Upper lobe of right lung (tissue), 1 donor: ENCODE results near the gene CDC37L1. TPM values are rescaled to one million over a fixed set of nuclear protein-coding genes. Genes with fewer than 3 reads are reported as not detected.

Source experiments
- ATAC-seq: fragments of 200-7000 bp; cut with Tn5 transposase; one replicate; pipeline ENCODE4 v1.9.1; 2020; ENCODE audit warnings: mild to moderate bottlenecking, moderate library complexity
- DNase-seq: peaks from one replicate; pipeline ENCODE4 v3.0.0-alpha.2; 2020
- H3K27ac ChIP-seq: fragments of 200-600 bp; one replicate; pipeline ENCODE4 v1.8.0; 2022
- H3K27me3 ChIP-seq: fragments of 200-600 bp; one replicate; pipeline ENCODE4 v1.8.0; 2022; ENCODE audit warnings: mild to moderate bottlenecking
- H3K36me3 ChIP-seq: fragments of 200-600 bp; one replicate; pipeline ENCODE4 v1.8.0; 2022
- H3K4me1 ChIP-seq: fragments of 200-600 bp; one replicate; pipeline ENCODE4 v1.8.0; 2022
- H3K4me3 ChIP-seq: fragments of 200-600 bp; one replicate; pipeline ENCODE4 v1.8.0; 2022; ENCODE audit warnings: mild to moderate bottlenecking
- H3K9me3 ChIP-seq: fragments of 200-600 bp; one replicate; pipeline ENCODE4 v1.8.0; 2022
- intact Hi-C: fragments of 100-400 bp; cut with DNase I; formaldehyde crosslinking; loops from one replicate; pipeline ENCODE4 v1.11.0; 2022
- total RNA-seq: library from RNA; stranded (reverse); fragmentation: NEBNext Ultra II Directional; extraction: Animal tissue kit (Norgen Biotek cat#: 25700); gene quantifications from one replicate; pipeline ENCODE4 v1.2.1, GENCODE V29; 2021
- TF ChIP-seq, protein P1 (sequence below): fragments of 200-600 bp; IDR thresholded peaks from one replicate; pipeline ENCODE4 v1.8.0; 2022; ENCODE audit warnings: antibody characterized with exemption
- donor health status: DM: no; HTN: yes; CAD: no; lungs with severe emphysema.

The CDC37L1 gene
- total RNA-seq, 1 donor from 2014 or later, result 23.6 TPM

DNA sequence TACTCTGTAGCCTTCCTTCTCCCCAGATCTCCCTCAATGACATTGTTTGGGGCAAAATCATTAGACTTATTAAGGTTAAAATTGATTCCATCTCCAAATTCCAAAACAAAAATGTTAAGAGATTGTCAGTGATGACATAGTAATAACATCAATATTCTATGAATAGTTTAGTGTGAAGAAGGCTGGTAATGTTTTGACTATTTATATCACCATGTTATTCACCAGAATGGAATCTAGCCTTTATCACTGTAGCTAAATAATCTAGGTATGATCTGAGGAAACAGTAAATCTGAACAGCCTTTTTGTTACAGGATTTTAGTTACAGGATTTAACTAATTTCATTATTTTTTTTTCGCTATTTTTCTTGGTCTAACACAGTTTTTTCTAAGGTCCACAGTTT is 18.2 kb upstream of the CDC37L1 start:
- DNase-seq, result no peak
- no peaks in the 10 kb centered on the region for H3K27me3 ChIP-seq
- TF ChIP-seq, protein P1, sequence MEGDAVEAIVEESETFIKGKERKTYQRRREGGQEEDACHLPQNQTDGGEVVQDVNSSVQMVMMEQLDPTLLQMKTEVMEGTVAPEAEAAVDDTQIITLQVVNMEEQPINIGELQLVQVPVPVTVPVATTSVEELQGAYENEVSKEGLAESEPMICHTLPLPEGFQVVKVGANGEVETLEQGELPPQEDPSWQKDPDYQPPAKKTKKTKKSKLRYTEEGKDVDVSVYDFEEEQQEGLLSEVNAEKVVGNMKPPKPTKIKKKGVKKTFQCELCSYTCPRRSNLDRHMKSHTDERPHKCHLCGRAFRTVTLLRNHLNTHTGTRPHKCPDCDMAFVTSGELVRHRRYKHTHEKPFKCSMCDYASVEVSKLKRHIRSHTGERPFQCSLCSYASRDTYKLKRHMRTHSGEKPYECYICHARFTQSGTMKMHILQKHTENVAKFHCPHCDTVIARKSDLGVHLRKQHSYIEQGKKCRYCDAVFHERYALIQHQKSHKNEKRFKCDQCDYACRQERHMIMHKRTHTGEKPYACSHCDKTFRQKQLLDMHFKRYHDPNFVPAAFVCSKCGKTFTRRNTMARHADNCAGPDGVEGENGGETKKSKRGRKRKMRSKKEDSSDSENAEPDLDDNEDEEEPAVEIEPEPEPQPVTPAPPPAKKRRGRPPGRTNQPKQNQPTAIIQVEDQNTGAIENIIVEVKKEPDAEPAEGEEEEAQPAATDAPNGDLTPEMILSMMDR, result no peak
- H3K9me3 ChIP-seq, result no peaks in the 10 kb centered on the region
- intact Hi-C loops, result no loop called here
- no peak overlapping the region for H3K27ac ChIP-seq
- ATAC-seq, result no peak
- H3K4me3 ChIP-seq, result no peak overlapping the region
- no peaks in the 10 kb centered on the region for H3K36me3 ChIP-seq
- peaks cover 37% of the 10 kb centered on the region for H3K4me1 ChIP-seq

DNA sequence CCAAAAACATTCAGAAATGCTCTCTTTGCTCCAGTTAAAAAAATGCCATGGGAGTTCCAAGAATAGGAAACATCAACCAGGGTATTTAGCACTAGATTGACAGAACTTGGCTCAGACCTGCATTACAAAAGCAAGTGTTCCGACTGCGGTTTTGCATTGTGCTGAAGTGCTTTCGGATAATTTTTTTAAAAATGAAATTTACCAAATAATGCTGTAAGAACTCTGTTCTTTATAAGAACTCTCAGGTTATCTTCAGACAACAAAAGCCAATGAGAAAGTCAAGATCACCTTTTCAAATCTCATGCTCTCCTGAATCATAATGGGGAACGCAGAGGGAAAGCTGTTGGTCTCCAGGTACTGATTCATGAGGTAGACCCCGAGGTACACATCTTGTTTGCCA is 17.8 kb upstream of the CDC37L1 start:
- Histone ChIP-seq H3K9me3 (no peaks in the 10 kb centered on the region), H3K36me3 (no peaks in the 10 kb centered on the region), H3K4me1 (peaks cover 37% of the 10 kb centered on the region), H3K4me3 (peak overlapping the region; percentile 81), H3K27me3 (no peaks in the 10 kb centered on the region), H3K27ac (peak overlapping the region; percentile 85)
- ATAC-seq, result no peak
- no peak for DNase-seq
- intact Hi-C loops, result no loop called here
- TF ChIP-seq, protein P1, result no peak

DNA sequence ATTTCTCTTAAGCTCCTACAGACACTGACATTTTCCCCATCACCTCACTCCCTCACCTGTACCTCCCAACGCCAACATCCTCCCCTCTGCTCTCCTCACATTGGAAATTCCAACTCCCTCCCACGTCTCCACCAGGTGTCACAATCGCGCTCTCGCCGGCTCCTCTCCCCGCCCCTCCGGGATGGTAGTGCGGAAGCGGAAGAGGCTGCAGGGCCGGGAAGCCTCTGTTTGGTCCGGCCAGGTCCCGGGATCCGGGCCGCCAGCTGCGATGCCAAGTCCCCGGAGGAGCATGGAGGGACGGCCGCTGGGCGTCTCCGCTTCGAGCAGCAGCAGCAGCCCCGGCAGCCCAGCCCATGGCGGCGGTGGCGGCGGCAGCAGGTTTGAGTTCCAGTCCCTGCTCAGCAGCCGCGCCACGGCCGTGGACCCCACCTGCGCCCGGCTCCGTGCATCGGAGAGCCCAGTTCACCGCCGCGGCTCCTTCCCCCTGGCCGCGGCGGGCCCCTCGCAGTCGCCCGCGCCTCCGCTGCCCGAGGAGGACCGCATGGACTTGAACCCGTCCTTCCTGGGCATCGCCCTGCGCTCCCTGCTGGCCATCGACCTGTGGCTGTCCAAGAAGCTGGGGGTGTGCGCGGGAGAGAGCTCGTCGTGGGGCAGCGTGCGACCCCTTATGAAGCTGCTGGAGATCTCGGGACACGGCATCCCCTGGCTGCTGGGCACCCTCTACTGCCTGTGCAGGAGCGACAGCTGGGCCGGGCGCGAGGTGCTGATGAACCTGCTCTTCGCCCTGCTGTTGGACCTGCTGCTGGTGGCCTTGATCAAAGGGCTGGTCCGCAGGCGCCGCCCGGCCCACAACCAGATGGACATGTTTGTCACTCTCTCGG is 17.0 kb upstream of the CDC37L1 start, which contains the start of gene PLPP6:
TSS of gene PLPP6 (plus strand) at position 187 of the 881 bp plus-strand sequence. CDS start at position 269, 82 bp downstream.
- peak; percentile 94 for DNase-seq
- peak within 1 kb of the TSS; percentile 85 for H3K27ac ChIP-seq
- no peaks in the 10 kb centered on the region for H3K36me3 ChIP-seq
- H3K27me3 ChIP-seq, result no peaks in the 10 kb centered on the region
- peaks cover 37% of the 10 kb centered on the region for H3K4me1 ChIP-seq
- TF ChIP-seq, protein P1, result peak; percentile 55
- intact Hi-C loops, result no loop called here
- ATAC-seq, result peak; percentile 96
- H3K9me3 ChIP-seq, result no peaks in the 10 kb centered on the region
- H3K4me3 ChIP-seq, result peak within 1 kb of the TSS; percentile 81

DNA sequence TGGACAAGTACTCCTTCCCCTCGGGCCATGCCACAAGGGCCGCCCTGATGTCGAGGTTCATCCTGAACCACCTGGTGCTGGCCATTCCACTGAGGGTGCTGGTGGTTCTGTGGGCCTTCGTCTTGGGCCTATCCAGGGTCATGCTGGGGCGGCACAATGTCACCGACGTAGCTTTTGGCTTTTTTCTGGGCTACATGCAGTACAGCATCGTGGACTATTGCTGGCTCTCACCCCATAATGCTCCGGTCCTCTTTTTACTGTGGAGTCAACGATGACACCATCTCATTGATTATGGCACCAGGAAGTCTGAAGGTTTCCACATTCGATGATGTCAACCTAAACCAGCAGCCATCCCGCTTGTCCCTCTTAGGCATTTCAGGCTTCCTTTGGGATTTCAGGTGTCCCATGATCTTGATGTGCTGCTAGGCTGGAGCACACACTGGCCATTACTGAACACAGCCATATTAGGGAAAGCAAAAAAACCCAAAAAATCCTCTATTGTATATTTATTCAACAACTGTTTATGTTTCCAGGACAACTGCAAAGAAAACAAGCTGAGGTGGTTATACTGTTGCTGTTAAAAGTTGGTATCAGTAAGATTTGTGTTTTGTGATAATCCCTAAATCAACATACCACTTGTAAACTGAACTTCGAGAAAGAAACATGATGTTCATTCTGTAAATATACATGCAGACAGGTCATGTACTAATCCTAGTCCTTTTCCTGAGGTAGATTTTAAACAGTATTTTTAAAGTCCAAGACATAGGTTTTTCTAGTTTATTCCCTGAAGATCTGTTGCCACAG is 16.2 kb upstream of the CDC37L1 start:
- no peak for ATAC-seq
- H3K4me1 ChIP-seq, result peaks cover 33% of the 10 kb centered on the region
- H3K36me3 ChIP-seq, result no peaks in the 10 kb centered on the region
- H3K4me3 ChIP-seq, result peak overlapping the region; percentile 81
- H3K27me3 ChIP-seq, result no peaks in the 10 kb centered on the region
- no peak for DNase-seq
- H3K9me3 ChIP-seq, result no peaks in the 10 kb centered on the region
- intact Hi-C loops, result no loop called here
- TF ChIP-seq, protein P1, result no peak
- H3K27ac ChIP-seq, result peak overlapping the region; percentile 85

DNA sequence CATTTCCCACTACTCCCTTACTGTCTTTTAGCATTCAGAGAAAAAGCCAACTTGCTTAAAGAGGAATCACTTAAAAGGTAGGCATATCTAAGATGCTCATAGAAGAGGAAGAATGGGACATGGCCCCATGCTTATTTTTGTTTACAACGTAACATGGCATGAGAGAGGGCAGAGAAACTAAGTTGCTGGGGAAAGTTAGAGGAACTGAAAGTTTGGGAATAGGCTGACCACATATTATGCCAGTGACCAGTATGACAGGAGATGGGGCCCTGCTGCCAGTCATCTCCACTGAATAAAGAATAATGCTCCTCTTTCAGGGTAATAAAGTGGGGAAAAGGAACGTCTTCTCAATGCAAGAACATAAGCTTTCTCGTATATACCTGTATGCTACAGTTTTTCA is 15.4 kb upstream of the CDC37L1 start:
- Histone ChIP-seq H3K36me3 (no peaks in the 10 kb centered on the region), H3K27me3 (no peaks in the 10 kb centered on the region), H3K4me3 (no peak overlapping the region), H3K27ac (no peak overlapping the region), H3K9me3 (no peaks in the 10 kb centered on the region), H3K4me1 (peaks cover 31% of the 10 kb centered on the region)
- ATAC-seq, result no peak
- no peak for DNase-seq
- intact Hi-C loops, result no loop called here
- TF ChIP-seq, protein P1, result no peak
